HG02759 (cell line): ENCODE data around the gene KRTAP19-2.
"Not testable (repeated sequence)": the region's sequence is repeated elsewhere in the genome, so short reads cannot be mapped to it uniquely, and the experiment has no call there.

ENCODE experiments used
- ATAC-seq: cut with Tn5 transposase; IDR thresholded peaks from one replicate; pipeline ENCODE4 v1.9.1; 2021; ENCODE audit warnings: mild to moderate bottlenecking, moderate library complexity; ENCODE audit not compliant: unreplicated experiment

KRTAP19-2 gene, protein sequence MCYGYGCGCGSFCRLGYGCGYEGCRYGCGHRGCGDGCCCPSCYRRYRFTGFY

GRCh38 chr21:30487336-30487735, at the start of gene KRTAP19-2:
TSS of gene KRTAP19-2 (minus strand) at chr21:30487436. CDS start at chr21:30487348, 88 bp downstream.
- no peak for ATAC-seq

DNA sequence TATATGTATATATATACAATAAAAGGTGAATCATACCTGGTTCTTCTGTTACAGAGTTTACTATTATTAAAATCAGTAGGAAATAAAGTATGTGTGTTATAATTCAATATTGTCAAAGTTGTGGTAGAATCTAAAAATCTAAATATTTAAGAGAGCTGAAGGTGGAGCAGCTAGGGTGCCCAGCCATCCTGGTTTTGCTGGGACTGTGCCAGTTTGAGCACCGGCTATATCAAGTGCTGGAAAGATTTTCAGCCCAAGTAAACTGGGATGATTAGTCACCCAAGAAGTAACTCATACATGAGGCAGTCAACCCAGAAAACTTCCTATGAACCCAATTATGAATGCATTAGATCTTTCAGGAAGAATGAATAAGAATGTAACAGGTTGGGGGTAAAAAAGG, 31.6 kb upstream of the KRTAP19-2 start:
- no peak for ATAC-seq

- no peak for ATAC-seq
These were observed 28.4 kb upstream of the KRTAP19-2 start for GRCh38 chr21:30515681-30516080.

- ATAC-seq, result not testable (repeated sequence)
These were observed 18.5 kb upstream of the KRTAP19-2 start for GRCh38 chr21:30505621-30506205.

- no peak for ATAC-seq
These were observed 14.8 kb upstream of the KRTAP19-2 start, which contains the start of gene KRTAP19-5 for GRCh38 chr21:30502041-30502440. TSS of gene KRTAP19-5 (minus strand) at chr21:30502141. CDS start at chr21:30502090, 51 bp downstream.

DNA sequence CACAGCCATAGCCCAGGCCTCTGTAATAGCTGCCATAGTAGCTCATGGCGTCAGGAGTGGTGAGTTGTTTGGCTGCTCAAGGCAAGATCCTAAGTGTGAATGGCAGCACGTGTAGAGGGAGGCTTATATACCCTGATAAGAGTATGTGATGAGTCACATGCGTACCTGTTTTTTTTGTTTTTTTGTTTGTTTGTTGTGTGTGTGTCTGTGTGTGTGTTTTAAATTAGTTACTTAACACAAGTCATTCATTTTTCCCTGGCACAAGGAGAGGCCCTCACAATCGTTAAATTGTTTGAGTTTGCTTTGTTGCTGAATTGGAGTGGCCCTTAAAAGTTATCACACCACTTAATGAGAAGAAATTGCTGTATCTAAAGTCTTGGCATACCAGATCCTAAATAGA, 9.8 kb upstream of the KRTAP19-2 start, which contains the start of gene KRTAP19-4:
TSS of gene KRTAP19-4 (minus strand) at position 101 of the 400 bp plus-strand sequence. CDS start at position 46, 55 bp downstream.
- no peak for ATAC-seq

- no peak for ATAC-seq
These were observed 4.8 kb upstream of the KRTAP19-2 start, which contains the start of gene KRTAP19-3 for GRCh38 chr21:30491963-30492428. TSS of gene KRTAP19-3 (minus strand) at chr21:30492013. CDS start at chr21:30491957, 56 bp downstream.

GRCh38 chr21:30486180-30486579, 1.1 kb downstream of the KRTAP19-2 start:
- ATAC-seq, result no peak

DNA sequence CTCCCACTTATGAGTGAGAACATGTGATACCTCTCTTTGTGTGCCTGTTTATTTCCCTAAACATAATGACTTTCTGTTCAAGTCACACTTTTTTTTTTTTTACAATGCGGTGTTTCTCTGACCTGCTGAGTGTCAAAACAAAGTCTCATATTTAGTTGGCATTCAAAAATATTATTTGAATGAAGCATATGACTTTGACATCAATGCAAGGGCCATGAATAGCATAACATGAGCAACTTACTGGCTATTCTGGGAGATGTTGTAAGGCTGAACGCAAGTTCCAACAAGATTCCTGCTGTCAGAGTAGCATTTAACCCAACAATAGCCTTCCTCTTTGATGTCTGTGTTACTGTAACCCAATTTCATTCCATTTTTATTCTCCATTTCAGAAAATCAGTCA, 5.1 kb downstream of the KRTAP19-2 start:
- ATAC-seq, result no peak

DNA sequence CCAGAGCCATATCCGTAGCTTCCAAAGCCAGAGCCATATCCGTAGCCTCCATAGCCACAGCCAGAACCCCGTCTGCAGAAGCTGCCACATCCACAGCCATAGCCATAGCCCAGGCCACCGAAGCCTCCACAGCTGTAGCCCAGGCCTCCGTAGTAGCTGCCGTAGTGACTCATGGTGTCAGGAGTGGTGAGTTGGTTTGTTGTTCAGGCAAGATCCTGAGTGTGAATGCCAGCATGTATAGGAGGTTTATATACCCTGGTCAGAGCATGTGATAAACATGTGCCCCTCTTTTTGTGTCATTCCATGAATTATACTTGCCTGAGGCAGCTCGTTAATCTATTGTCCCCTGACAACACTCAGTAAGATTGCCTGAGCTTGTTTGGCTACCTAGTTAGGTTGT, 7.1 kb downstream of the KRTAP19-2 start, which contains the start of gene KRTAP19-1:
TSS of gene KRTAP19-1 (minus strand) at position 223 of the 400 bp plus-strand sequence. CDS start at position 173, 50 bp downstream.
- no peak for ATAC-seq

DNA sequence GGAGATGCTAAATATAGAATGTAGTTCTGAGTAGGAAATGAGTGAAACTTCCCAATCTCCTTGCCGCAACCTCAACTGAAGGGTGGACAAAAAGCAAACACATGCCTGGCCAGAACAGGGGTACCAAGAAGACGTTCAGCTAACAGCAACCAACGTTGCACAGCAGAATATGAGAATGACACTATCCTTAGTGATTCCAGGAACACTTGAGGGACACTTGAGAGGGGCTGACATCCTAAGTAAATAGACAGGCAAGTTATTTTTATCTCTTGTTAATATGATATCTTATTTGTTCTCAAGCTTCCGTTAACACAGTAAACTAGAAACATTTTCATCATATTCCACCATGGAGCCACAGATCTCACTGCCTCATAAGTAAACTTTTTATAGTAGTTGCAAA, 8.0 kb downstream of the KRTAP19-2 start:
- no peak for ATAC-seq

DNA sequence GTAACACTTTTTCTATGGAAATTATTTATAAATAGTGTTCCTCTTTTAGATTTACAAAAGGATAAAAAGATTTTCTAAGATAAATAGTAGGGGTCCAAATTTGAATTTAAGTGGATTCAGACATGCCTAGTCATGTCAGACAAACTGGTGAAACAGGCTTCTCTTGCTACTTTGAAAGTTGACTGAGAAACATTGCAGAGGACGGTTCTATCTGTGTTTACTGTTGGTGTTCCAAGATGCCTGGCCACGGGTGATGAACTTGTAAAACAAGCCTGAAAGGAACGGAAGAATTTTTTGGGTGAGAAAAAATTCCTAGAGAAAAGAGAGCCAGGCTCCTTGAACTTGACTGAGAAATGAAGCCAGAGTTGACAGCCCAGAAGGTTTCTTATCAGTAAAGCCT, 9.2 kb downstream of the KRTAP19-2 start:
- ATAC-seq, result no peak

GRCh38 chr21:30468900-30469714, 18.1 kb downstream of the KRTAP19-2 start:
- no peak for ATAC-seq

GRCh38 chr21:30463713-30464112, 23.5 kb downstream of the KRTAP19-2 start:
- ATAC-seq, result no peak

DNA sequence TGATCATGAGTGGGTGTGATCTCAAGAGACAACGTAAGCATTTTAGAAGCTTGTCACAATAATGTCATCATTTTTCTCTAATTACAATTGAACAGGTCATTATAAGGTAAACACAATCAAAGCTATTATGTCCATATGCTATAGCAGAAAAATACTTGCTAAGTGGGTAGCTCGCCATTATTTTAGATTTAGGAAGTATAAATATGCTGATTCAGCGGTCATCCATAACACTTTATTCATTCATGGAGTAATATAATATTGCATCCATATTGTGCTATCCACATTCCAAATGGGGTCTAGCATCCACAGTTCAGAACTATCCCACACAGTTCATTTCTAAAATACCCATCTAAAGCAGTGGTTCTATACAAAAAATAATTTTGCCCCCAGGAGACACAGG, 38.7 kb downstream of the KRTAP19-2 start:
- ATAC-seq, result no peak

DNA sequence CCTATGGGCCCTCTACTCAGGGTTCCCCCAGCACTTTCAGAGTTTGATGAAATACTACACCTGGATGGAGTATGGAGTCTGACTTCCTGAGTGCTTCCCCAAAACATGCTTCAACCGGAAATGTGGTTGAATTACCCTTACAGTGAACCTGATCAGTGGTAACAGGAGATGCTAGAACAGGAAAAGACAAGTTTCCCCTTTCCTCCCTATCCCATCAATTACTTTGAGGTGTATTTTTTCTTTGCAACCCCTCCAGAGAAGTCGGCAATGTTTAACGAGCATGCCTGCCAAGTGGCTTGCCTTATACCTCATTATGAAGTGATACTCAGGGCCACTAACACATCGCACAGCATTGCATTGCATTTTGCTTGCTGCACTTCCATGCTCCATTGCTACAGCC, 40.2 kb downstream of the KRTAP19-2 start:
- no peak for ATAC-seq

DNA sequence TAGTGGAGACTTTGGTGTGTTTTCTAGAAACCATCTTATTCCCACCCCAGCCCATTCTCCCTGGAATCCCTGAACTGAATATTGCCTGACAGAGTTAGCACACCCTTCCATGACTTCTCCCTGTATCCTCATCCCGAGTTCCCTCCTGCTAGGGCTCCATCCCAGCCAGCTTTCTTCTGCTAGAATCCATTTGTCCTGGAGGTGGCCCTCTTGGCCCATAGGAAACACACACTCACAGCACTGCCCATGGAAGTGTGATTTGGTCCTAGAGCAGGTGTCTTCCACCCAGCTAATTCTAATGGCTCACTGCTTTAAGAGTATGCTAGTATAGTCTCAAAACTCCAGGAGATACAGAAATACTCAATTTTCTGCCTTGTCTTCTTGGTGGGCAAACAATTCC, 43.0 kb downstream of the KRTAP19-2 start:
- ATAC-seq, result no peak

- ATAC-seq, result no peak
These were observed 44.0 kb downstream of the KRTAP19-2 start for GRCh38 chr21:30443226-30443625.

GRCh38 chr21:30439975-30440374, 47.3 kb downstream of the KRTAP19-2 start, which contains the start of gene KRTAP15-1:
TSS of gene KRTAP15-1 (plus strand) at chr21:30440275. CDS start at chr21:30440328, 53 bp downstream.
- no peak for ATAC-seq
